ENCODE results near the gene PDILT.

Gene PDILT

DNA sequence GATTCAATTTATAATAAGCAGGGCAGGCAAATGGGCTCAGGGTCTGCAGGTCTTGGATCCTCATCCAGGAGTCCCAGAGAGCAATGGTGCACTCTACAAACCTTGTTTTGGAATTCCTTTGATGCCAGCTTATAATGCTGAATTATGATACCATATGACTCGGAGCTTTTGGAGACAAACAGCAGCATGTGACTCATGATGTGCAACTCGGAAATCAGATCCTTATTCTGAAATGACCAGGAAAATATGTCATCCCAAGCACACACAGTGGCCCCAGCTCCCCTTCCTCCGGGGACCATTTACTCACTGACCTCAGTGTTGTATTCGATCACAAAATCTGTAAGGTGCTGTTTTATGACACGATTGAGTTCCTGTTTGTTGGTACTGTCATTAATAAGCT is 31.8 kb downstream of the PDILT start:
- TF ChIP-seq EZH2 (IDR thresholded peaks at IDR 0.05; ENCODE audit: borderline replicate concordance, low read length), result no peak
- TF ChIP-seq CTCF (IDR thresholded peaks at IDR 0.05; ENCODE audit: low read length), result no peak
- H3K27me3 ChIP-seq (ENCODE audit: insufficient read depth, low read length), result no peaks in the 10 kb centered on the region
- H3K4me1 ChIP-seq (ENCODE audit: insufficient read depth, low read length, severe bottlenecking), result no peaks in the 10 kb centered on the region
- H4K20me1 ChIP-seq (ENCODE audit: insufficient read depth, low read length), result no peaks in the 10 kb centered on the region
- no peak overlapping the region for H3K9ac ChIP-seq (ENCODE audit: low read length)
- no peaks in the 10 kb centered on the region for H3K36me3 ChIP-seq (ENCODE audit: insufficient read depth, low read length)
- H3K9me2 ChIP-seq (ENCODE audit: low read depth, low read length), result no peaks in the 10 kb centered on the region
- no peaks in the 10 kb centered on the region for H3F3A ChIP-seq (ENCODE audit: insufficient read depth, low read length)
- H3K27ac ChIP-seq (ENCODE audit: low read depth, low read length, poor library complexity, severe bottlenecking), result no peak overlapping the region
- H2AFZ ChIP-seq (ENCODE audit: low read length), result no peak overlapping the region
- no peaks in the 10 kb centered on the region for H3K9me3 ChIP-seq (ENCODE audit: low read length)
- H3K4me3 ChIP-seq (ENCODE audit: low read depth, low read length, poor library complexity, severe bottlenecking), result no peak overlapping the region
- no peak overlapping the region for H3K4me2 ChIP-seq (ENCODE audit: low read length)
- no peaks in the 10 kb centered on the region for H3K79me2 ChIP-seq (ENCODE audit: insufficient read depth, low read length)

- H3K36me3 ChIP-seq (ENCODE audit: insufficient read depth, low read length), result no peaks in the 10 kb centered on the region
Observed at GRCh38 chr16:20369452-20370054, 35.0 kb downstream of the PDILT start.

DNA sequence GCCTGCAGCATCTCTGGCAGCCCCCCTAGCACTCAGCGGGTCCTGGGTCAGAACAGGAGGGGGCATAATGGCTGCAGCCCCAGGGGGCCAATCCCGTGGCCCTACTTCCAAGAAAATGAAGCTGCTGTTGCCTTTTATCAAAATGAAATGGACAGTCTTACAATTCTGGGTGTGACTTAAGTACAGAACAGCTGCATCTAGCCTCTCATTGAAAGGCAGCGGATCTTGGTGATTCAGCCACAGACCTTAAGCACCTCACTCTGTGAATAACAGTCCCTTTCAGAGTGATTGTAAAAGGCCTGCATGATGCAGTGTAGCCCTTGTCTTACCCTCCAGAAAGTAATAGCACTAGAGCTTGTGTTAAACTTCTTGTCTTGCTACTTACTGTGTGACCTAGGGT is 40.5 kb downstream of the PDILT start:
- no peaks in the 10 kb centered on the region for H4K20me1 ChIP-seq (ENCODE audit: insufficient read depth, low read length)
- H3K27me3 ChIP-seq (ENCODE audit: insufficient read depth, low read length), result no peaks in the 10 kb centered on the region
- no peak overlapping the region for H3K4me2 ChIP-seq (ENCODE audit: low read length)
- H3K4me3 ChIP-seq (ENCODE audit: low read depth, low read length, poor library complexity, severe bottlenecking), result no peak overlapping the region
- no peaks in the 10 kb centered on the region for H3K79me2 ChIP-seq (ENCODE audit: insufficient read depth, low read length)
- no peak overlapping the region for H3K27ac ChIP-seq (ENCODE audit: low read depth, low read length, poor library complexity, severe bottlenecking)
- H3K9ac ChIP-seq (ENCODE audit: low read length), result no peak overlapping the region
- H3K9me3 ChIP-seq (ENCODE audit: low read length), result no peaks in the 10 kb centered on the region
- H3K9me2 ChIP-seq (ENCODE audit: low read depth, low read length), result no peaks in the 10 kb centered on the region
- no peaks in the 10 kb centered on the region for H3F3A ChIP-seq (ENCODE audit: insufficient read depth, low read length)
- no peaks in the 10 kb centered on the region for H3K4me1 ChIP-seq (ENCODE audit: insufficient read depth, low read length, severe bottlenecking)
- TF ChIP-seq EZH2 (IDR thresholded peaks at IDR 0.05; ENCODE audit: borderline replicate concordance, low read length) (no peak), CTCF (IDR thresholded peaks at IDR 0.05; ENCODE audit: low read length) (no peak)
- H2AFZ ChIP-seq (ENCODE audit: low read length), result no peak overlapping the region
- no peaks in the 10 kb centered on the region for H3K36me3 ChIP-seq (ENCODE audit: insufficient read depth, low read length)

More at GRCh38 chr16:20369452-20370054, 35.0 kb downstream of the PDILT start:
- Histone ChIP-seq H3K27ac (ENCODE audit: low read depth, low read length, poor library complexity, severe bottlenecking) (no peak overlapping the region), H3K27me3 (ENCODE audit: insufficient read depth, low read length) (no peaks in the 10 kb centered on the region), H3K9me2 (ENCODE audit: low read depth, low read length) (no peaks in the 10 kb centered on the region), H3K4me2 (ENCODE audit: low read length) (no peak overlapping the region), H4K20me1 (ENCODE audit: insufficient read depth, low read length) (no peaks in the 10 kb centered on the region), H2AFZ (ENCODE audit: low read length) (no peak overlapping the region), H3K4me3 (ENCODE audit: low read depth, low read length, poor library complexity, severe bottlenecking) (no peak overlapping the region), H3K79me2 (ENCODE audit: insufficient read depth, low read length) (no peaks in the 10 kb centered on the region), H3K9ac (ENCODE audit: low read length) (no peak overlapping the region), H3K9me3 (ENCODE audit: low read length) (no peaks in the 10 kb centered on the region), H3F3A (ENCODE audit: insufficient read depth, low read length) (no peaks in the 10 kb centered on the region), H3K4me1 (ENCODE audit: insufficient read depth, low read length, severe bottlenecking) (no peaks in the 10 kb centered on the region)
- no peak for TF ChIP-seq EZH2 (IDR thresholded peaks at IDR 0.05; ENCODE audit: borderline replicate concordance, low read length)

DNA sequence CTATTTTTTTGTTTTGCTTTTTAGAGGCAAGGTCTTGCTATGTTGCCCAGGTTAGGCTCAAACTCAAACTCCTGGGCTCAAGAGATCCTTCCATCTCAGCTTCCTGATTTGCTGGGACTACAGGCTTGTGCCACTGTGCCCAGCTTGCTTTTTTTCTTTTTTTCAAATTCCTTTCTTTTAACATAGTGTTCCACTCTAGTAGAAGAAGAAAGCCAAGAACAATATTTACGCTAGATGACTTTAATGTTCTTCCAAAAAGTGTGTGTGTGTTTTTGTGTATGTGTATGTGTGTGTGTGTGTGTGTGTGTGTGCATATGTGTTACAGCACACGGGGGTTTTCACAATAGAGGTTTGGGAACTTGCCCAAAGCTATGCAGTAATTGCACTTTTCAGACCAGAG is 41.3 kb downstream of the PDILT start:
- TF ChIP-seq CTCF (IDR thresholded peaks at IDR 0.05; ENCODE audit: low read length), result no peak
- Histone ChIP-seq H3K27me3 (ENCODE audit: insufficient read depth, low read length) (no peaks in the 10 kb centered on the region), H3K4me1 (ENCODE audit: insufficient read depth, low read length, severe bottlenecking) (no peaks in the 10 kb centered on the region), H3K36me3 (ENCODE audit: insufficient read depth, low read length) (no peaks in the 10 kb centered on the region), H3K79me2 (ENCODE audit: insufficient read depth, low read length) (no peaks in the 10 kb centered on the region), H3K9ac (ENCODE audit: low read length) (no peak overlapping the region), H3K4me2 (ENCODE audit: low read length) (no peak overlapping the region), H3F3A (ENCODE audit: insufficient read depth, low read length) (no peaks in the 10 kb centered on the region), H3K9me3 (ENCODE audit: low read length) (no peaks in the 10 kb centered on the region), H3K4me3 (ENCODE audit: low read depth, low read length, poor library complexity, severe bottlenecking) (no peak overlapping the region), H4K20me1 (ENCODE audit: insufficient read depth, low read length) (no peaks in the 10 kb centered on the region), H3K9me2 (ENCODE audit: low read depth, low read length) (no peaks in the 10 kb centered on the region), H3K27ac (ENCODE audit: low read depth, low read length, poor library complexity, severe bottlenecking) (no peak overlapping the region), H2AFZ (ENCODE audit: low read length) (no peak overlapping the region)

All from OCI-LY1 (cell line).